SH-SY5Y (cell line): ENCODE data around the gene BCR.

Source experiments
- GATA2 ChIP-seq: IDR thresholded peaks from 2 replicates; pipeline ENCODE4 v1.6.1; 2011; ENCODE audit warnings: mild to moderate bottlenecking, low read depth, low read length
- GATA3 ChIP-seq: IDR thresholded peaks from 2 replicates; pipeline ENCODE4 v1.6.1; 2011; ENCODE audit warnings: low read depth, mild to moderate bottlenecking, low read length, moderate library complexity

DNA sequence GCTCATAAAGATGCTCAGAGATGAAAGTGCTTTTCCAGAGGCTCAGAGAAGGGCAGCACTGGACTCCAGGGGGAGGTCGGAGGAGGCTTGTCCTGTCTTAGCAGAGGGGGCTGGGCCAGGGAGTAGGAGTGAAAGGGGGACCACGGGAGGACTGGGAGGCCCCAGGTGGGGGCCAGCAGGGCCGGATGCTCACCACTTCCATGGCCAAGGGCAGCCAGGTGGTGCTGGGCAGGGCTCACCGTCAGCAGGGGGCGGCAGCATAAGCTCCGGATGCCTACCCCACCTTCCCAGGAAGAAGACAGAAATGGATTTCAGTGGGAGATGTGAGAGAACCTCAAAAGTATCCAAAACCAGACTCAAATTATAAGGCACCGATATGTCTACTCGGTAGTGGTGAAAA, 24.0 kb upstream of the BCR start:
- TF ChIP-seq GATA2: no peak
- no peak for TF ChIP-seq GATA3
